ENCODE results near the gene PRICKLE2.

Gene PRICKLE2

DNA sequence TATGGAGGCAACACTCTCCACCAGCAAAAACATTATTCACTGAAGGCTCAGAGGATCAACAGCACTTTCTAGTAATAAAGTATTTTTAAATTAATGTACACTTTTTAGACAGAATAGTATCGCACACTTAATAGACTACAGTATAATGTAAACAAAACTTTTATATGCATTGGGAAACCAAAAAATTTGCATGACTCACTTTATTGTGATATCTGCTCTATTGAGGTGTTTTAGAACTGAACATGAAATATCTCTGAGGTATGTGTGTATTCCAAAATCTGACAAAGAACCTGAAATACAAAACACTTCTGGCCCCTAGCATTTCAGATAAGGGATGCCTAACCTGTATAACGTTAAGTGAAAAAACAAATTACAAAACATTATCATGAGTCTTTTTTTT, 99.7 kb downstream of the PRICKLE2 start:
- no peak for DNase-seq

- no peak for DNase-seq
Measured at GRCh38 chr3:64123931-64124330, 101.3 kb downstream of the PRICKLE2 start.

- DNase-seq: no peak
Measured at GRCh38 chr3:64122476-64122875, 102.8 kb downstream of the PRICKLE2 start.

DNA sequence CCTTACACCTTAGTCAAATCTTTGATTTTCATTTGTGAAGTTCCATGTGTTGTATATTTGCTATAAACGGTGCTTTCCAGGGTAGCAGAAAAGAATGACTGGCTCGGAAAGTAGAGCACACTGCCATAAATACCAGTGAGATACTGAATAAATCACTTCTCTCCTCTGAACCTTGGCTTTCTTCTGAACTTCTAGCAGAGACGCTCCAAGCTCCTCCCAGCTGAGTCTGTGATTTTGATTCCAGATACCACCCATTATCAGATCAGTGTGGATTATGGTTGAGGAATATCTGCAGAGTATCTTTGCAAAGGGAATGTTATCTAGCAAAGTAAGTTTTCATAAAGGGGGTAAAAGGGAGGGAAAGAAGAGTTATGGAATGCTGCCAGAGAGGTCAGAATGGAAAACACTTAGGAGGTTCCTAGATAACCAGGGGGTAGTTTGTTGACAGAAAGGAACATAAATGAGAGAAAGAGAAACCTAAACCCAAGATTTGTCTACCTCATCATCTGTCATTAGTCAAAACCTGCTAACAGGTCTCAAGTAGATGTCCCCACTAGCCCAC, 103.4 kb downstream of the PRICKLE2 start:
- no peak for DNase-seq

DNA sequence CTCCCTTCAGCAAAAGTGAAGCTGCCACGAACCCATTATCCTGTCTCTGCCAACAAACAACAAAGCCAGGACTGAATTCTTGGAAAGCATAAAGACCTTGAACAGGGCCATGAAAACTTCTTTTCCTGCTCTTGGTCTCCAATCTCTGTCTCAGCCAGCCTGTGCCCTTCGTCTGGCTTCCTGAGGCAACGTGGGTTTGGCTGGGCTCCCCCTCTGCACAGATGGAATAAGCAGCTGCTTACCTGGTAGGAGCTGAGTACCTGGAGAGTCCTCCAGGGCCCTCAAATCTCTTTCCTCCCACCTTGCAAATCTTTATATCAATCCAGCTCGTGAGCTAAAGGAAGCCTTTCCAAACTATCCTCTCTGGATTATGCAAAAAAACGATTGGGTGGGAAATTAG, 104.4 kb downstream of the PRICKLE2 start:
- DNase-seq: no peak

- DNase-seq: no peak
Measured at GRCh38 chr3:64117483-64117882, 107.8 kb downstream of the PRICKLE2 start.

DNA sequence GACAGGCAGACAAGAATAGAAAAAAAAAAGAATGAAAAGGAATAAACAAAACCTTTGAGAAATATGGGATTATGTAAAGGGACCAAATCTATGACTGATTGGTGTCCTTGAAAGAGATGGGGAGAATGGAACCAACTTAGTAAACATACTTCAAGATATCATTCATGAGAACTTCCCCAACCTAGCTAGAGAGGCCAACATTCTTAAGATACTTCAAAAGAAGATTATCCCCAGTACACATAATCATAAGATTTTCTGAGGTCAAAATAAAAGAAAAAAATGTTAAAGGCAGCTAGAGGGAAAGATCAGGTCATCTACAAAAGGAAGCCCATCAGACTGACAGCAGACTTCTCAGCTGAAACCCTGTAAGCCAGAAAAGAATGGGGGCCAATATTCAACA, 110.6 kb downstream of the PRICKLE2 start:
- DNase-seq: no peak

DNA sequence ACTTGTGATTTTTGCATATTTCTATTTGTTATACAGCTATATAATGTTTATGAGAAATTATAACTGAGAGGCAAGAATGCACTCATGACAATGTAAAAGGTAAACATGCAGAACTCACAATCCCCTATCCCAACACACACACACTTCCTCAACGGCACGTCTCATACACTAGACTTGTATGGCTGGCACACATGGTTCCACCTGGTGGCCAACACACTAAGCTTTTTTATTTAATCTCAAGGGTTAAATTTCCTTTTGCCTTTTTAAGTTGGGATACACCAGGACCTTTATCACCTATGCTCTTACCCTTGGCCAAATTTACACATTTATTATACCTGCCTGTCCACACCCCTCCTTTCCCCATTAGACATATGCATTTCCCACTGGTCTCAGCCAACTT, 113.4 kb downstream of the PRICKLE2 start:
- DNase-seq: no peak

DNA sequence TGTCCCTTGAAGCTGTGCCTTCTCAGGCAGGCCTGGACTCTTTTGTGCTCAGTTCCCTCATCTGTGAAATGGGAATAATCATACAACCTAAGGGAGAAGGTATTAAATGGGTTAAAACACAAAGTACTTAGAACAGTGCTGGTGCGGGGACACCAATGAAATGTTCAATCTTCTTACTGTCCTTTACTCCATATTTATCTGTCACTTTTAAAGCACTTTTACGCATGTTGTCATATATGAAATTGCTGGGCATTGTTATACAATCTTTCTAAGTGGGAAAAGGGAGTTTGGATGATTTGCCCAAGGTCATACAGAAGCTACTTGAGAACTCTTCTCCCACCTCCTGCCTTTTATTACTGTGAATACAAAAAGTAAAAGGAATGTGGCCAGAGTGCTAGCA, 114.2 kb downstream of the PRICKLE2 start:
- no peak for DNase-seq

DNA sequence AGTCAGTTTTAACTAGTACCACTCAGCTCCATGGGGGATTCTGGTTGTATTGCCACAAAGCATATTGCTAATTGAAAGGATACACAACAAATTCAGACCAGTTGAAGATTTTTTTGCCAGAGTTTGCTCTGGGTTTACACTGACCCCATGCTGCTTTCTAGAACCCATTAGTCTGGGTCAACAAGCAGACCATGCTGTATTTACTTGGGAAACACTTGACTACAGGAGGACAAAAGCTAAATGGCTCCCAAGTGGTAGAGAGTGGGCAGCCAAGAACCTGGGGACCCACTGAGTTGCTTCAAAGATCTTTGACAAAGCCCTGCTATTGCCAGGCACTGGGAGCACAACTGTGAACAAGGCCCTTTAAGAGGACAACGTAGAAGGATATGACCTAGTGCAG, 115.2 kb downstream of the PRICKLE2 start:
- DNase-seq: no peak

DNA sequence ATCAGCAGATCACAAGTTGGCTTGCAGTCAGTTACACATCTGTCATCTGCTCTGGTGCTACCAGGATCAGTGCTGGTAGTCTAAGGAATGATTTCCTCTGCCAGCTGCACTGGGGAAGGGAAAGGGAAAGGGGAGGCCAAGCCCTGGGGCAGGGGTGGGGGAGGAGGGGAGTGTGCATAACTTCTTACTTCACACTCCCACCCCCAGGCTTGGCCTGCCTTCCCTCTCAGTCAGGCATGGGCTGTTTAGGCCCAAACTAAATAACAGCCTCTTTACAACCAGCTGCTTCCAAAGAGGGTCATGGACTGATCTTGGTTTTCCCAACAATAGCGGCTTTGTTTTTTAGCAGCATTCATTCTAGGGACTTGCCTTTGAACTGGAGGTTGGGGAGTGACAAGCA, 115.8 kb downstream of the PRICKLE2 start:
- DNase-seq: no peak

GRCh38 chr3:64108784-64109317, 116.4 kb downstream of the PRICKLE2 start:
- no peak for DNase-seq

GRCh38 chr3:64108231-64108630, 117.0 kb downstream of the PRICKLE2 start:
- DNase-seq: no peak

- no peak for DNase-seq
Measured at GRCh38 chr3:64107190-64107589, 118.1 kb downstream of the PRICKLE2 start.

DNA sequence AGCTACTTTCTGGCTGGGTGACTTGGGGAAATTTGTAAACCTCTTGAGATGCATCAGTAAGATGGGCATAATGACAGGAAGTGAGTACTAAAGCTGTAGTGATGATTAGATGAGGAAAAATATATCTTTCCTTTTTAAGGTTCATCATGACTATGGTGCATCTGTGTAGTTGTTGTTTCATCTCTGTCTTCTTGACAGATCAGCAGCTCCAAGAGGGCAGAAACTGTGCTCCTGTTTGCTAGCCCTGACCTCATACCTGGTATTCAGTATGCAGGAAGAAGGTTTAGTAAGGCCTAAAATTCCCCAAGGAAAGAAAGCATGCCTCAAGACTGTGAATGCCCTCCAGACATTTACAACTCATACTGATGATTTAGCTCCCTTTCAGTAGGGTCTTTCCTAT, 119.5 kb downstream of the PRICKLE2 start:
- DNase-seq: no peak

DNA sequence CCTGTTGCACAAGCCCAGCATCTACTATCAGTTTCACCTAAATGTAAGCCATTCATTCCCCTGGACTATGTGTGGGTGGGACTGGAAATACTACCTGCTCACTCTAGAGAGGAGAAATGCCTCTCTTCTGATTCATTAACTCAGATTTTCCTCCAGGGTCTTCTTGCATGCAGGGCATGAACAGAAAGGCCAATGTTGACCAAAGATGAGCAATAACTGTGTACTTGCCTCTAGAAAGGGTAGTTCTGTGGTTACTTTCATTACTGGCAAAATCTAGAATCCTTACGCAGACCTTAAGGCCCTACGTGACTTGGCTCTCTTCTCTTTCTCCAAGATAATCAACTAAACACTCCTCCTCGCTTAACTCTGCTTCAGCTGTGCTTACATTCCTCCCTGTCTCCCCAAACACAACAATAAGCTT, 120.6 kb downstream of the PRICKLE2 start:
- DNase-seq: no peak

DNA sequence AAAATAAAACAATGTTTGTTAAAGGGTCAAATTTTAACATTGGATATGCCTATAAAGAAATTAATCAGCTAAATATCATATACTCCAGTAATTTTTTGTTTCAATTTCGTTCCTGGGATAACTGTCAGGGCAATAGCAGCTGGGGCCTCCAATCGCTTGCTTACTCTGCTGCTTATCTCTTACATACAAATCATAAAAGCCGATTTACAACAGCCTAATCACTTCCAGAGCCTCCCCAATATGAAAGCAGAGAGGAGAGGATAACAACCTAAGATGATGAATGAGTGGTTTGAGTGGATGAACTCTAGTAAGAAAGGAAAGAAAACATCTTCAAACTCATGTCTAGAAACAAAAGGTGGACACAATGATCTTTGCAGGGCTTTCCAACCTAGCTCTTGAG, 121.3 kb downstream of the PRICKLE2 start:
- DNase-seq: no peak

GRCh38 chr3:64103131-64103530, 122.1 kb downstream of the PRICKLE2 start:
- DNase-seq: no peak

- DNase-seq: no peak
Measured at GRCh38 chr3:64102147-64102546, 123.1 kb downstream of the PRICKLE2 start.

DNA sequence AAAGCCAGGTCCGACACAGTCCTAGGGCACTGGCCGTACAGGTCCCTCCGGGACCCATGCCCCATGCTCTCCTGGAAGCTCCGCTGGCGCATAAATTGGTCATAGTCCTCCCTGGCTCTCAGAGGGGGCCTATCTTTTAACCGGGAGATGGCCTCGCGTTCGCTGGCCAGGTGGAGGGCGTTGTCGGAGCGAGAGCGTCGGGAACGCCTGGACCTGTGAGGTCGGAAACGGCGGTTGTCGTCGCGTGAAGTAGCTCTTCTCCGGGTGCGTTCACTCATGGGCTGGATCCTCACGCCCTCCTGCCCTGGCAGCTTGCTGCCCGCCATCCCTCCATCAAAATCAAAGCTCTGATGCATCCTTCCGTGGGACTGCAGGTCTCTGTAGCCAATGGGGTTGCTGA, 126.0 kb downstream of the PRICKLE2 start:
- no peak for DNase-seq

- DNase-seq: no peak
Measured at GRCh38 chr3:64098670-64099069, 126.6 kb downstream of the PRICKLE2 start.

- DNase-seq: no peak
Measured at GRCh38 chr3:64097920-64098319, 127.3 kb downstream of the PRICKLE2 start.

DNA sequence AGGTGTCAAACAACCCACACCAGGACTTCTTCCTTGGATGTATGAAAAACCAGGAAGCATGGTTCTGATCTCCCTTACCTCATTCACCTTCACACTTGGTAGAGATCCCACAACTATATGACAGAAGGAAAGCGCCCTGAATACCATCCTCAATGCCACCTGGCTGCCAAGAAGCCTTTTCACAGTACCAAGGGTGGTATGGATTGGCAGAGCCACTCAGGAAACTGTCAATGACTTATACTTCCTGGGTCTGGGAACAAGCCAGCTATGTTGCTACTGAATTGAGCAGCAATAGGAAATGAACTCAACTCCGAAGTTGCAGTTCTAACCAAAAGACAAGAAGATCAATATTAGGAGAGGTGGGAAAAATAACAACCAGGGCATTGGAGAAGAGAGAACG, 129.5 kb downstream of the PRICKLE2 start:
- DNase-seq: no peak

- DNase-seq: no peak
Measured at GRCh38 chr3:64094713-64095079, 130.6 kb downstream of the PRICKLE2 start.

All from 8988T (cell line).